MCF 10A (cell line): Measurements from ENCODE around the gene B3GAT1. TPM values are rescaled to one million over a fixed set of nuclear protein-coding genes. Genes with fewer than 3 reads are reported as not detected.

Experiments
- BruUV-seq: library from RNA; stranded (reverse); fragments of 400-500 nt; replicated peaks from 2 replicates; lab custom pipeline; 2021; lab: Mats Ljungman, UMichigan
- CTCF ChIA-PET: fragments of 300-600 bp; sonication (Branson Sonifier 250); formaldehyde crosslinking; extraction: SDS; loops from one replicate; lab custom pipeline; 2021; ENCODE audit warnings: antibody characterized with exemption, inconsistent platforms; lab: Yijun Ruan, JAX
- POLR2A ChIA-PET: fragments of 300-600, 350-650 bp; sonication (Branson Sonifier 250); formaldehyde crosslinking; extraction: SDS; loops from one replicate; lab custom pipeline; 2020; ENCODE audit warnings: antibody characterized with exemption, inconsistent platforms; lab: Yijun Ruan, JAX
- DNase-seq: peaks from one replicate; pipeline ENCODE4 v3.0.0-alpha.2; 2018; ENCODE audit not compliant: unreplicated experiment
- H3K27ac Mint-ChIP-seq: one replicate; pipeline ENCODE4 v1.8.0; 2022; ENCODE audit warnings: mild to moderate bottlenecking, low read depth, mixed read lengths; ENCODE audit not compliant: unreplicated experiment
- H3K27me3 Mint-ChIP-seq: one replicate; pipeline ENCODE4 v1.8.0; 2022; ENCODE audit warnings: mixed read lengths; ENCODE audit not compliant: insufficient read depth, unreplicated experiment
- H3K36me3 Mint-ChIP-seq: one replicate; pipeline ENCODE4 v1.8.0; 2022; ENCODE audit warnings: mild to moderate bottlenecking, moderate library complexity, mixed read lengths; ENCODE audit not compliant: insufficient read depth, unreplicated experiment
- H3K4me1 Mint-ChIP-seq: one replicate; pipeline ENCODE4 v1.8.0; 2022; ENCODE audit warnings: mixed read lengths; ENCODE audit not compliant: insufficient read depth, unreplicated experiment
- H3K4me3 Mint-ChIP-seq: one replicate; pipeline ENCODE4 v1.8.0; 2022; ENCODE audit warnings: mild to moderate bottlenecking, moderate library complexity, mixed read lengths; ENCODE audit not compliant: unreplicated experiment
- H3K9me3 Mint-ChIP-seq: one replicate; pipeline ENCODE4 v1.8.0; 2022; ENCODE audit warnings: mixed read lengths; ENCODE audit not compliant: unreplicated experiment
- intact Hi-C: fragments of 100-400 bp; cut with micrococcal nuclease; formaldehyde crosslinking; loops from 2 replicates; pipeline ENCODE4 v1.14.1; 2022
- total RNA-seq: library from RNA; stranded (reverse); gene quantifications from 2 replicates; pipeline ENCODE4 v1.2.3, GENCODE V29; 2022
- TF ChIP-seq, protein P1 (sequence below): fragments of 200-600 bp; IDR thresholded peaks from one replicate; pipeline ENCODE4 v1.8.0; 2022; ENCODE audit warnings: antibody characterized with exemption, mild to moderate bottlenecking; ENCODE audit not compliant: unreplicated experiment

B3GAT1 gene
- total RNA-seq, 1 experiment from 2014 or later, result not detected

DNA sequence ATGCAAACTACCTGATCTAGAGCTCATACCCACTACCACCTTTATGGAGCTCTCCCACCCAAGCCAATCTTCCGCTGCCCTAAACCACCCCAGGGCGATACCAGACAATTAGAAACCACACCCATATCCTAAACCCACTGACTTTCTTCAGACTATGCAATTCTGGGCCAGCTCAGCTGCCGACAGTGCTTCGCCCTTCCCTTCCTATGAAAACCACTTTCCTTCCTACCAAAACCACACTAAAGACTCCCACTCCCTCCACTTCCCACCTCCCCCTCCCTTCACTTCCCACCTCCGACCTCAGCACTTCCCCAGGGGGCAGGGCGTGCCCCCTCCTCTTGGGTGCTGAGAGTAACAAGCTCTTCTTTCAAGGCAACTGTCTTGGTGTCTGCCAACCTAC is 25.1 kb downstream of the B3GAT1 start:
- H3K4me3 Mint-ChIP-seq, result no peak overlapping the region
- TF ChIP-seq, protein P1, sequence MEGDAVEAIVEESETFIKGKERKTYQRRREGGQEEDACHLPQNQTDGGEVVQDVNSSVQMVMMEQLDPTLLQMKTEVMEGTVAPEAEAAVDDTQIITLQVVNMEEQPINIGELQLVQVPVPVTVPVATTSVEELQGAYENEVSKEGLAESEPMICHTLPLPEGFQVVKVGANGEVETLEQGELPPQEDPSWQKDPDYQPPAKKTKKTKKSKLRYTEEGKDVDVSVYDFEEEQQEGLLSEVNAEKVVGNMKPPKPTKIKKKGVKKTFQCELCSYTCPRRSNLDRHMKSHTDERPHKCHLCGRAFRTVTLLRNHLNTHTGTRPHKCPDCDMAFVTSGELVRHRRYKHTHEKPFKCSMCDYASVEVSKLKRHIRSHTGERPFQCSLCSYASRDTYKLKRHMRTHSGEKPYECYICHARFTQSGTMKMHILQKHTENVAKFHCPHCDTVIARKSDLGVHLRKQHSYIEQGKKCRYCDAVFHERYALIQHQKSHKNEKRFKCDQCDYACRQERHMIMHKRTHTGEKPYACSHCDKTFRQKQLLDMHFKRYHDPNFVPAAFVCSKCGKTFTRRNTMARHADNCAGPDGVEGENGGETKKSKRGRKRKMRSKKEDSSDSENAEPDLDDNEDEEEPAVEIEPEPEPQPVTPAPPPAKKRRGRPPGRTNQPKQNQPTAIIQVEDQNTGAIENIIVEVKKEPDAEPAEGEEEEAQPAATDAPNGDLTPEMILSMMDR, result no peak
- ChIA-PET POLR2A (no interaction called here), CTCF (interaction anchor here (0.7 to 1.2 kb wide), 2 partner anchors 13 to 15 kb away, joined by 3 to 4 read pairs; no protein-coding TSS in a partner anchor)
- no peaks in the 10 kb centered on the region for H3K9me3 Mint-ChIP-seq
- no peaks in the 10 kb centered on the region for H3K27me3 Mint-ChIP-seq
- H3K36me3 Mint-ChIP-seq, result peaks cover 4% of the 10 kb centered on the region
- H3K4me1 Mint-ChIP-seq, result no peaks in the 10 kb centered on the region
- DNase-seq, result no peak
- BruUV-seq, result no TSS peak
- intact Hi-C loops, result no loop called here
- H3K27ac Mint-ChIP-seq, result no peak overlapping the region

DNA sequence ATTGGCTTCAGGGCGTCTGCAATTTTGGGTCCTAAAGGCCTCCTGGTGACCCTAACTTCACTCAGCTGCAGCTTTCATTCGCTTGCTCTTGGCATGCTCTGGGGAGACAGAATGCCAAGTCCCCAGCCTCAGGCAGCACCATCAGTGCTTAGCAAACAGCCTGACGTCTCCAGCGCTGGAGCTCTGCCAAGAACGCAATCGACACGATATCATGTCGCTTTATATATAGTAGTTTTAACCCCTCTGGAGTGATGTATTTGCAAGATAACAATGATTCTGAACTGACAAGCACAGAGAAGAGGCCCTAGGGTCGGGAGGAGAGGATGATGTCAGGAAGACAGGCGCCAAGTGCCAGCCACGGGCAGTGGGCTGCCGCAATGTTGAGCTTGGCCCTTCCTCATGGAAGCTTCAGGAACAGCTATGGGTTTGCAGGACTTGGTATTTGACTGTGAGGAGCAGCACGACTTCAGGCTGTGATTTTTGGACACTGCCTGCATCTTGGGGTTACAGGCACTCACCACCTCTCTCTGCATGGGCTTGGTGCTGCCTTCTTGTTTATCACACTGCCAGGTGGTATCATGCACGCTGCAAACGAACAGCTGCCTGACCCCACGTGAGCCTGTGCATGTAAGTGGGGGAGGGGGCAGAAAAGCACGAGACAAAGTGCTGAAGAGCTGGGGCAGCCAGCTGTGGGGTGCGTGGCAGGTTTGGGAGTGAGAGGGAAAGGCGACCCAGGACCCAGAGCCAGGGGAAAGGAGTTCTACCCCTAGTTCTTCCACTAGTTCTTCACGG is 26.1 kb downstream of the B3GAT1 start:
- no TSS peak for BruUV-seq
- H3K27ac Mint-ChIP-seq, result no peak overlapping the region
- ChIA-PET CTCF (no interaction called here), POLR2A (interaction anchor here (0.6 kb wide), 1 partner anchor 20 kb away, joined by 3 read pairs; no protein-coding TSS in a partner anchor)
- TF ChIP-seq, protein P1, result no peak
- peak; percentile 10 for DNase-seq
- peaks cover 4% of the 10 kb centered on the region for H3K36me3 Mint-ChIP-seq
- H3K9me3 Mint-ChIP-seq, result no peaks in the 10 kb centered on the region
- H3K4me3 Mint-ChIP-seq, result no peak overlapping the region
- intact Hi-C loops, result no loop called here
- no peaks in the 10 kb centered on the region for H3K27me3 Mint-ChIP-seq
- H3K4me1 Mint-ChIP-seq, result no peaks in the 10 kb centered on the region

DNA sequence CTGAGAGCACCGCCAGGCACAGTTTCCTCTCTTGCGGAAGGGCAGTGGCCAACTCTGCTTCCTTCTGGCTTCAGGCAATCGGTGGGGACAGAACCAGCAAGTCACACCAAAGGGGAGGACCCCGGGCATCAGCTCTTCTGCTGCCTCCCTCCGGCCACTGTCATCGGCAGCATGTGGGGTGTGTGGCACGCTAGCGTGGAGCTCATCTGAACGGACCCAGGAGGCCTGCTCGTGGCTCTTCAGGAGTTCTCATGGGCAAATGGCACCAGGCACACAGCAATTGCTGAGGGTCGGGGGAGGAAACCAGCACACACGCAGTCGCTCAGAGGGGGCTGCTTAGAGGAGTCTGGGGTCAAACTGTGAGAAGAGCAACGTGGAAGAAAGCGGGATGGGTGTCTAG is 26.9 kb downstream of the B3GAT1 start:
- no peak for DNase-seq
- Mint-ChIP-seq H3K4me1 (no peaks in the 10 kb centered on the region), H3K4me3 (no peak overlapping the region), H3K9me3 (no peaks in the 10 kb centered on the region), H3K27ac (no peak overlapping the region), H3K36me3 (peaks cover 4% of the 10 kb centered on the region), H3K27me3 (peaks cover 4% of the 10 kb centered on the region)
- BruUV-seq, result no TSS peak
- POLR2A ChIA-PET, result interaction anchor here (0.6 kb wide), 1 partner anchor 20 kb away, joined by 3 read pairs; no protein-coding TSS in a partner anchor
- CTCF ChIA-PET, result no interaction called here
- intact Hi-C loops, result no loop called here
- TF ChIP-seq, protein P1, result no peak

DNA sequence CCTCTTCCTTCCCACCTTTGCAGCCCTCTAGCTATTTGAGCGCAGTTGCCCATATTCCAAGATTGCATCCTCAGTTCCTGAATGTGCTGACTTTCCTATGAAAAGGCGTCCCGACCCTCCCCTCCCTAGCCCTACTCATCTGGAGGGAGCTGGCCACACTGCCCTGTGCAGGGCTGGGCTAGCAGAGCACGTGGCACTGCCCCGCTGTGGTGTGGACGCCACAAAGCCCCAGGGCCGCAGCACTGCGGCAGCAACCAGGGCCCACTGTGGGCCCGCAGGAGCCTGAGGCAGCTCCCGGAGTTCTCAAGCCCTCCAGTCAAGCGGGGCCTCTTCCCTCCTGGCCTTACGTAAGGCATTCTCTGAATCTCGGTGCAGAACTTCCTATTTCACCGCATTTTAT is 27.6 kb downstream of the B3GAT1 start:
- ChIA-PET POLR2A (no interaction called here), CTCF (no interaction called here)
- intact Hi-C loops, result no loop called here

More for the DNA sequence above, 27.6 kb downstream of the B3GAT1 start:
- no peak for DNase-seq
- peaks cover 4% of the 10 kb centered on the region for H3K36me3 Mint-ChIP-seq
- BruUV-seq, result no TSS peak
- H3K4me1 Mint-ChIP-seq, result no peaks in the 10 kb centered on the region
- H3K4me3 Mint-ChIP-seq, result no peak overlapping the region
- peaks cover 7% of the 10 kb centered on the region for H3K27me3 Mint-ChIP-seq
- H3K27ac Mint-ChIP-seq, result no peak overlapping the region
- TF ChIP-seq, protein P1, result no peak
- no peaks in the 10 kb centered on the region for H3K9me3 Mint-ChIP-seq
